Measurements from ENCODE around the gene PPP1R37. TPM values are rescaled to one million over a fixed set of nuclear protein-coding genes. Genes with fewer than 3 reads are reported as not detected.

Gene PPP1R37
- total and polyA plus RNA-seq, 2 of the 13 experiments (the other 11 are each of a cell fraction or from before 2014, with no cell fraction given) = 9.0 to 14.3 TPM

DNA sequence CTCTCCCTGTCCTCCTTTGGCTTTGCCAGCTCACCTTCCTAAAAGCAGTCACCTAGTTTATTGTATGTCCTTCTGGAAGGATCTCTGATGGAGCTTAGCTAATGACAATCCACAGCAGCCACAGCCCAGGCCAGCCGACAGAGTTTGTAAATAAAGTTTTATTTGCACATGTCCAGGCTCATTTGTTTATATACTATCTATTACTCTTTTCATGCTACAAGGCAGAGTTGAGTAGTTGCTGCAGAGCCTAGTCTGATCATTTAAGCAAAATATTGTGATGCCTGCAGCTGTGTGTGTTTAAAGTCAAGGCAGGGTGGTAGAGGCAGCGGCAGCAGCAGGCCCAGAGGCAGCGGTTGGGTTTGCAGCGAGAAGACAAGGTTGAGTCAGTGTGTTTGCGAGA is 35.2 kb downstream of the PPP1R37 start:
- no TSS peak for BruUV-seq (replicated peaks)
- peaks cover 42% of the 10 kb centered on the region for H3K79me2 ChIP-seq (ENCODE audit: insufficient read depth, low read length)
- no peak overlapping the region for H3K27ac ChIP-seq (ENCODE audit: extremely low read length, insufficient read depth, low read length)
- H3K27me3 ChIP-seq (ENCODE audit: control insufficient read depth in 1 of 2, insufficient read depth in 2 of 2, low read length in 2 of 2) = no peaks in the 10 kb centered on the region
- peaks cover 23% of the 10 kb centered on the region; the same call in 1 of the 2 replicates for H4K20me1 ChIP-seq (ENCODE audit: insufficient read depth, low read length)
- H3K4me1 ChIP-seq (ENCODE audit: insufficient read depth, low read length) = peaks cover 36% of the 10 kb centered on the region
- H3K36me3 ChIP-seq (replicated peaks in 1 of 2; ENCODE audit: control insufficient read depth in 1 of 2, insufficient read depth in 2 of 2, low read length in 2 of 2) = peaks cover 9 to 19% of the 10 kb centered on the region in 2 experiments; a peak in 3 of 5 replicates
- ChIA-PET CTCF (ENCODE audit: low intra/inter-chr PET ratio, low total read pairs) (no interaction called here), POLR2A (no interaction called here)
- no peak for FAIRE-seq
- no peak overlapping the region for H3K4me3 ChIP-seq (replicated peaks in 1 of 3; ENCODE audit: insufficient read depth in 1 of 3, low read depth in 2 of 3, low read length in 3 of 3)
- no peak for ATAC-seq
- DNase-seq (ENCODE audit: low spot score) = no peak
- 83% methylated on average over 5 of the region's 5 CpGs for WGBS (ENCODE audit: low lambda C conversion rate)
- no peak overlapping the region for H3K4me2 ChIP-seq (ENCODE audit: low read depth, low read length)
- no peak overlapping the region for H2AFZ ChIP-seq (ENCODE audit: low read length)
- no peaks in the 10 kb centered on the region for H3K9me3 ChIP-seq (ENCODE audit: low read length)
- in situ Hi-C loops (cut with HindIII; ENCODE audit: extremely low pct_ligation_motif_present, low pct_unique_long_range_greater_than_20kb) (loop anchor here (10.0 kb wide), 1 partner anchor 113 kb away; no protein-coding TSS in a partner anchor), intact Hi-C loops (cut with micrococcal nuclease; ENCODE audit: unreplicated experiment) (loop anchor here (5.0 kb wide), 2 partner anchors 51 to 111 kb away; partner anchors contain the start of genes GEMIN7 and ZNF296)
- H3K9ac ChIP-seq (ENCODE audit: insufficient read depth, low read depth, low read length) = no peak overlapping the region
- TF ChIP-seq, protein P1, sequence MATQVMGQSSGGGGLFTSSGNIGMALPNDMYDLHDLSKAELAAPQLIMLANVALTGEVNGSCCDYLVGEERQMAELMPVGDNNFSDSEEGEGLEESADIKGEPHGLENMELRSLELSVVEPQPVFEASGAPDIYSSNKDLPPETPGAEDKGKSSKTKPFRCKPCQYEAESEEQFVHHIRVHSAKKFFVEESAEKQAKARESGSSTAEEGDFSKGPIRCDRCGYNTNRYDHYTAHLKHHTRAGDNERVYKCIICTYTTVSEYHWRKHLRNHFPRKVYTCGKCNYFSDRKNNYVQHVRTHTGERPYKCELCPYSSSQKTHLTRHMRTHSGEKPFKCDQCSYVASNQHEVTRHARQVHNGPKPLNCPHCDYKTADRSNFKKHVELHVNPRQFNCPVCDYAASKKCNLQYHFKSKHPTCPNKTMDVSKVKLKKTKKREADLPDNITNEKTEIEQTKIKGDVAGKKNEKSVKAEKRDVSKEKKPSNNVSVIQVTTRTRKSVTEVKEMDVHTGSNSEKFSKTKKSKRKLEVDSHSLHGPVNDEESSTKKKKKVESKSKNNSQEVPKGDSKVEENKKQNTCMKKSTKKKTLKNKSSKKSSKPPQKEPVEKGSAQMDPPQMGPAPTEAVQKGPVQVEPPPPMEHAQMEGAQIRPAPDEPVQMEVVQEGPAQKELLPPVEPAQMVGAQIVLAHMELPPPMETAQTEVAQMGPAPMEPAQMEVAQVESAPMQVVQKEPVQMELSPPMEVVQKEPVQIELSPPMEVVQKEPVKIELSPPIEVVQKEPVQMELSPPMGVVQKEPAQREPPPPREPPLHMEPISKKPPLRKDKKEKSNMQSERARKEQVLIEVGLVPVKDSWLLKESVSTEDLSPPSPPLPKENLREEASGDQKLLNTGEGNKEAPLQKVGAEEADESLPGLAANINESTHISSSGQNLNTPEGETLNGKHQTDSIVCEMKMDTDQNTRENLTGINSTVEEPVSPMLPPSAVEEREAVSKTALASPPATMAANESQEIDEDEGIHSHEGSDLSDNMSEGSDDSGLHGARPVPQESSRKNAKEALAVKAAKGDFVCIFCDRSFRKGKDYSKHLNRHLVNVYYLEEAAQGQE (IDR thresholded peaks at IDR 0.05; ENCODE audit: borderline replicate concordance in 1 of 2, low read depth in 1 of 2, low read length in 2 of 2) = no peak
- TF ChIP-seq, protein P2, sequence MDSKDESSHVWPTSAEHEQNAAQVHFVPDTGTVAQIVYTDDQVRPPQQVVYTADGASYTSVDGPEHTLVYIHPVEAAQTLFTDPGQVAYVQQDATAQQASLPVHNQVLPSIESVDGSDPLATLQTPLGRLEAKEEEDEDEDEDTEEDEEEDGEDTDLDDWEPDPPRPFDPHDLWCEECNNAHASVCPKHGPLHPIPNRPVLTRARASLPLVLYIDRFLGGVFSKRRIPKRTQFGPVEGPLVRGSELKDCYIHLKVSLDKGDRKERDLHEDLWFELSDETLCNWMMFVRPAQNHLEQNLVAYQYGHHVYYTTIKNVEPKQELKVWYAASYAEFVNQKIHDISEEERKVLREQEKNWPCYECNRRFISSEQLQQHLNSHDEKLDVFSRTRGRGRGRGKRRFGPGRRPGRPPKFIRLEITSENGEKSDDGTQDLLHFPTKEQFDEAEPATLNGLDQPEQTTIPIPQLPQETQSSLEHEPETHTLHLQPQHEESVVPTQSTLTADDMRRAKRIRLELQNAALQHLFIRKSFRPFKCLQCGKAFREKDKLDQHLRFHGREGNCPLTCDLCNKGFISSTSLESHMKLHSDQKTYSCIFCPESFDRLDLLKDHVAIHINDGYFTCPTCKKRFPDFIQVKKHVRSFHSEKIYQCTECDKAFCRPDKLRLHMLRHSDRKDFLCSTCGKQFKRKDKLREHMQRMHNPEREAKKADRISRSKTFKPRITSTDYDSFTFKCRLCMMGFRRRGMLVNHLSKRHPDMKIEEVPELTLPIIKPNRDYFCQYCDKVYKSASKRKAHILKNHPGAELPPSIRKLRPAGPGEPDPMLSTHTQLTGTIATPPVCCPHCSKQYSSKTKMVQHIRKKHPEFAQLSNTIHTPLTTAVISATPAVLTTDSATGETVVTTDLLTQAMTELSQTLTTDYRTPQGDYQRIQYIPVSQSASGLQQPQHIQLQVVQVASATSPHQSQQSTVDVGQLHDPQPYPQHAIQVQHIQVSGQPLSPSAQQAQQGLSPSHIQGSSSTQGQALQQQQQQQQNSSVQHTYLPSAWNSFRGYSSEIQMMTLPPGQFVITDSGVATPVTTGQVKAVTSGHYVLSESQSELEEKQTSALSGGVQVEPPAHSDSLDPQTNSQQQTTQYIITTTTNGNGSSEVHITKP (CRISPR knock-in tag; IDR thresholded peaks at IDR 0.05; ENCODE audit: low read depth) = no peak
- TF ChIP-seq, protein P3, sequence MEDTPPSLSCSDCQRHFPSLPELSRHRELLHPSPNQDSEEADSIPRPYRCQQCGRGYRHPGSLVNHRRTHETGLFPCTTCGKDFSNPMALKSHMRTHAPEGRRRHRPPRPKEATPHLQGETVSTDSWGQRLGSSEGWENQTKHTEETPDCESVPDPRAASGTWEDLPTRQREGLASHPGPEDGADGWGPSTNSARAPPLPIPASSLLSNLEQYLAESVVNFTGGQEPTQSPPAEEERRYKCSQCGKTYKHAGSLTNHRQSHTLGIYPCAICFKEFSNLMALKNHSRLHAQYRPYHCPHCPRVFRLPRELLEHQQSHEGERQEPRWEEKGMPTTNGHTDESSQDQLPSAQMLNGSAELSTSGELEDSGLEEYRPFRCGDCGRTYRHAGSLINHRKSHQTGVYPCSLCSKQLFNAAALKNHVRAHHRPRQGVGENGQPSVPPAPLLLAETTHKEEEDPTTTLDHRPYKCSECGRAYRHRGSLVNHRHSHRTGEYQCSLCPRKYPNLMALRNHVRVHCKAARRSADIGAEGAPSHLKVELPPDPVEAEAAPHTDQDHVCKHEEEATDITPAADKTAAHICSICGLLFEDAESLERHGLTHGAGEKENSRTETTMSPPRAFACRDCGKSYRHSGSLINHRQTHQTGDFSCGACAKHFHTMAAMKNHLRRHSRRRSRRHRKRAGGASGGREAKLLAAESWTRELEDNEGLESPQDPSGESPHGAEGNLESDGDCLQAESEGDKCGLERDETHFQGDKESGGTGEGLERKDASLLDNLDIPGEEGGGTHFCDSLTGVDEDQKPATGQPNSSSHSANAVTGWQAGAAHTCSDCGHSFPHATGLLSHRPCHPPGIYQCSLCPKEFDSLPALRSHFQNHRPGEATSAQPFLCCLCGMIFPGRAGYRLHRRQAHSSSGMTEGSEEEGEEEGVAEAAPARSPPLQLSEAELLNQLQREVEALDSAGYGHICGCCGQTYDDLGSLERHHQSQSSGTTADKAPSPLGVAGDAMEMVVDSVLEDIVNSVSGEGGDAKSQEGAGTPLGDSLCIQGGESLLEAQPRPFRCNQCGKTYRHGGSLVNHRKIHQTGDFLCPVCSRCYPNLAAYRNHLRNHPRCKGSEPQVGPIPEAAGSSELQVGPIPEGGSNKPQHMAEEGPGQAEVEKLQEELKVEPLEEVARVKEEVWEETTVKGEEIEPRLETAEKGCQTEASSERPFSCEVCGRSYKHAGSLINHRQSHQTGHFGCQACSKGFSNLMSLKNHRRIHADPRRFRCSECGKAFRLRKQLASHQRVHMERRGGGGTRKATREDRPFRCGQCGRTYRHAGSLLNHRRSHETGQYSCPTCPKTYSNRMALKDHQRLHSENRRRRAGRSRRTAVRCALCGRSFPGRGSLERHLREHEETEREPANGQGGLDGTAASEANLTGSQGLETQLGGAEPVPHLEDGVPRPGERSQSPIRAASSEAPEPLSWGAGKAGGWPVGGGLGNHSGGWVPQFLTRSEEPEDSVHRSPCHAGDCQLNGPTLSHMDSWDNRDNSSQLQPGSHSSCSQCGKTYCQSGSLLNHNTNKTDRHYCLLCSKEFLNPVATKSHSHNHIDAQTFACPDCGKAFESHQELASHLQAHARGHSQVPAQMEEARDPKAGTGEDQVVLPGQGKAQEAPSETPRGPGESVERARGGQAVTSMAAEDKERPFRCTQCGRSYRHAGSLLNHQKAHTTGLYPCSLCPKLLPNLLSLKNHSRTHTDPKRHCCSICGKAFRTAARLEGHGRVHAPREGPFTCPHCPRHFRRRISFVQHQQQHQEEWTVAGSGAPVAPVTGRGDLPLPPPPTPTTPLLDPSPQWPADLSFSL (CRISPR knock-in tag; IDR thresholded peaks at IDR 0.05) = no peak
- no peak for TF ChIP-seq MTA3 (CRISPR knock-in tag; IDR thresholded peaks at IDR 0.05)
- TF ChIP-seq SALL1 (CRISPR knock-in tag; IDR thresholded peaks at IDR 0.05) = no peak
- no peak for TF ChIP-seq SMAD9 (CRISPR knock-in tag; IDR thresholded peaks at IDR 0.05)
- no peak for TF ChIP-seq HOXA7 (CRISPR knock-in tag; IDR thresholded peaks at IDR 0.05)
- TF ChIP-seq SRF (IDR thresholded peaks at IDR 0.05; ENCODE audit: low read depth, low read length) = no peak

Data from HepG2 (cell line).